Stimulated activated CD4-positive, alpha-beta T cell treated with anti-CD3 and anti-CD28 coated beads, Interleukin-2, amount 100 ng/mL, for 4 hours (primary cell): ENCODE data around the gene MORN4.

Experiments used
- DNase-seq: peaks from one replicate; pipeline ENCODE4 v3.0.0-alpha.2; 2020; ENCODE audit warnings: low read depth

The MORN4 gene

DNA sequence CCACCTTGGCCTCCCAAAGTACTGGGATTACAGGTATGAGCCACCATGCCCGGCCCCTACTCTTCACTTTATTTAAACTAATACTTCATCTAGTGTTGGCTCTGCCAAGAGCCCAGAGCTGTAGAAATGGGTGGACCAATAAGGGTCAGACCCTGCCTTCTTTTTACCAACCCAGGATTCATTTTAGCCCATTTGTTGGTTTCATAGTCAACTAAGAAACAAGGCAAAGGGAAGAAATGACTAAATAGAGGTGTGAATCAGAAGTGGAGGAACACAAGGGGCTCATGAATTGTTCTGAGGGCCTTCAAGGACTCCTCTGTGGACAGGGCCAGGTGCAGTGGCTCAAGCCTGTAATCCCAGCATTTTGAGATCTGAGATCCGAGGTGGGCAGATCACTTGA is 59.6 kb downstream of the MORN4 start:
- DNase-seq, result no peak

DNA sequence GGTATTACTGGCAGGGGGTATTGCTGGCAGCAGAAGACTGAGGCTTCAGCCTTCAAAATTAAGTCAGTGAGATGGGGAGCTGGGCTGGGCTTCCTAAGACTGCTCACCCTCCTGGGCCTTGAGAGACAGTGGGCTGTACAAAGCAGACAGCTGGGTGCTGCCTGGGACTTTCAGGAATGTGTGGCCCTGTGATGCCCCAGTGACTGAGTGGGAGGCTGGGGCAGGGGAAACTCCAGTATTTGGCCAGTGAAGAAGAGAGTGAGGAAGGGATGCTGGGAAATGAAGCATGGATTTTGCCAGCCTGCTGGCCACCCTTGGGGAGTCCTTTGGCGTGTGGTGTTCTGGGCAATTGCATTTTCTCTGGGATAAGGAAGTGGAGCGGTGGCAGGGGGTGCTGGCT is 60.3 kb downstream of the MORN4 start:
- no peak for DNase-seq

DNA sequence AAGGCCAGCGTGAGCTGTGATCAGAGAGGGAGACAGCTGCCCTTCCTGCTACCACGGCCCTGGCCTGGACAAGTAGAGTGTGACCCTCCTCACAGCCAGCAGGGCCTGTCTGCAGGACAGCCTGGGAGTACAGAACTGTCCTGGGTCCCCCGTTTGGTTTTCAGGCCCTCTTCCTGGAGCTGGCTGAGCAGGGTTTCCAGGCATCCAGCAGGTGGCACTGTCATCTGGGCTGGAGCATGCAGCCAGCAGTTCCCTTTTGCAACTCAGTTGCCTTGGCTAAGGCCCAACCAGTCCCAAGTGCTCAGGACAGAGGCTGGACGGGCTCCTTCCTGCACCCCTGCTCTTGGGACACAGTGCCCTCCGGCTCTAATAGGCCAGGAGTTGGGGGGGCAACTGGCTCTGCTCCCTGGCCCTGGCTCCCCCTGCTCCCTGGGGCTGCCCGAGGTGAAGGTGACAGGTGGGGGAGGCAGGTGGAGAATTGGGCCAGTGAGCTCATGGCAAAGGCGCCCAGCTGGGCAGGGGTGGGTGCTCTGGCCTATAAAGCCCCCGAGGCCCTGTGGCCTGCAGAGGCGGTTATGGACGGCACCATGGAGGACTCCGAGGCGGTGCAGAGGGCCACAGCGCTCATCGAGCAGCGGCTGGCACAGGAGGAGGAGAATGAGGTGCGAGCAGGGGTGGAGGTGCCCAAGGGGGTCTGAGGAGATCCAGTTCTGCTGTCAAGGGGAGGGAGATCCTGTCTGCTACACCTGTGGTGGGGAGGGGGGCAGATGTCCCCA is 60.9 kb downstream of the MORN4 start, which contains the start of gene ANKRD2:
Gene ANKRD2, plus strand, starts transcription at position 566 of the 776 bp plus-strand sequence. Its CDS starts 10 bp downstream, at position 576.
- peak; percentile 29 for DNase-seq

DNA sequence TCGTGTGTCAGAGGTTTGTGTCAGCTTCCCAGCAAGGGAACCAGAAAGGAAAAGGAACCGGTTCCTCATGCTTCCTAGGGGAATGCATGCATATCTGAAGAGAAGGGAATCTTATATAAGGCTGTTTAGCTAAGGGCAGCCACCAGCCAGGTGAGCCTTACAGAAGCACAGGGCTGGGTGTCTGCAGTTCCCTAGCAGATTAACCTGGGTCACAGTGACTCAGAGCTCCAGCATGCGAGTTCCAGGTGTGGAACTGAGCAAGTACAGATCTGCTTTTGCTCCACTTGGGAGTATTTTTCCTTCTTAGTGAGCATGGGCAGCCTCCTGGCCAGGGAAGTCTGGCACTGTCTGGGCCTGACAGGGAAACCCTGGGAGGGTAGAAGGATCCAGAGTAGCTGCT is 61.7 kb downstream of the MORN4 start:
- DNase-seq, result no peak

GRCh38 chr10:97570789-97571471 is 62.4 kb downstream of the MORN4 start:
- no peak for DNase-seq

GRCh38 chr10:97570146-97570788 is 63.0 kb downstream of the MORN4 start:
- no peak for DNase-seq

DNA sequence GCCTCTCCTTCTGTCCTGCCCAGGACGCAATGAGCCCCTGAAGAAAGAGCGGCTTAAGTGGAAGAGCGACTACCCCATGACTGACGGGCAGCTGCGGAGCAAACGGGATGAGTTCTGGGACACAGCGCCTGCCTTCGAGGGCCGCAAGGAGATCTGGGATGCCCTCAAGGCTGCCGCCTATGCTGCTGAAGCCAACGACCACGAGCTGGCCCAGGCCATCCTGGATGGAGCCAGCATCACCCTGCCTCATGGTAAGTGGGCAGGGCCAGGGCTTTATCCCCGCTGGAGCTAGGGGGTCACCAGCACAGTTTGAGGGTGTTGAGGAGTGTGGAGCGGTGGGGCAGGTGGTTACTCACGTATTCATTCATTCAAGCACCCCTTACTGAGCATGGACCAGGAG is 65.4 kb downstream of the MORN4 start:
- no peak for DNase-seq

- DNase-seq, result no peak
Observed at GRCh38 chr10:97566336-97566996, 66.8 kb downstream of the MORN4 start.

DNA sequence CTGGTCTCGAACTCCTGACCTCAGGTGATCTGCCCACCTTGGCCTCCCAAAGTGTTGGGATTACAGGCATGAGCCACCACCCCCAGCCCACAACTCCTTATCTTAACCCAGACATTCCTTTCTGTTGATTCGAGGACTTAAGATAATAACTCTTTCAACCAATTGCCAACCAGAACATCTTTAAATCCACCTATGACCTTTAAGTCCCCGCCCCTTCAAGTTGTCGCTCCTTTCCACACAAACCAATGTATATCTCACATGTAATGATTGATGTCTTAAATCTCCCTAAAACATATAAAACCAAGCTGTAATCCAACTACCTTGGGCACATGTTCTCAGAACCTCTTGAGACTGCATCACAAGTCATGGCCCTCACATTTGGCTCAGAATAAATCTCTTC is 68.5 kb downstream of the MORN4 start:
- no peak for DNase-seq
